H9 (cell line): Measurements from ENCODE around the gene KCNAB2. TPM values are rescaled to one million over a fixed set of nuclear protein-coding genes. Genes with fewer than 3 reads are reported as not detected.

ENCODE experiments used
- DNase-seq: peaks from one replicate; pipeline ENCODE4 v3.0.0-alpha.2; 2017
- H2AFZ ChIP-seq: one replicate; pipeline ENCODE4 v1.6.1; 2013; ENCODE audit warnings: mild to moderate bottlenecking, low read length, control low read depth, moderate library complexity
- H2AK5ac ChIP-seq: 2 replicates; pipeline ENCODE4 v1.6.1; 2013; ENCODE audit warnings: low read length, control low read depth, mixed read lengths; ENCODE audit not compliant: insufficient read length
- H2BK120ac ChIP-seq: one replicate; pipeline ENCODE4 v1.6.1; 2013; ENCODE audit warnings: low read depth, mild to moderate bottlenecking, low read length, control low read depth, inconsistent platforms; ENCODE audit not compliant: poor library complexity, severe bottlenecking
- H2BK12ac ChIP-seq: 2 replicates; pipeline ENCODE4 v1.6.1; 2013; ENCODE audit warnings: low read length, control low read depth, mixed read lengths, low read depth; ENCODE audit not compliant: insufficient read length
- H2BK15ac ChIP-seq: 2 replicates; pipeline ENCODE4 v1.6.1; 2013; ENCODE audit warnings: low read depth, low read length, control low read depth
- H2BK20ac ChIP-seq: one replicate; pipeline ENCODE4 v1.6.1; 2013; ENCODE audit warnings: low read depth, mild to moderate bottlenecking, low read length, control low read depth, inconsistent platforms; ENCODE audit not compliant: poor library complexity, severe bottlenecking
- H2BK5ac ChIP-seq: 2 replicates; pipeline ENCODE4 v1.6.1; 2013; ENCODE audit warnings: low read length, control low read depth, mixed read lengths; ENCODE audit not compliant: insufficient read length
- H3K14ac ChIP-seq: 2 replicates; pipeline ENCODE4 v1.6.1; 2013; ENCODE audit warnings: low read length, control low read depth; ENCODE audit not compliant: insufficient read depth
- H3K18ac ChIP-seq: 2 replicates; pipeline ENCODE4 v1.6.1; 2013; ENCODE audit warnings: low read depth, mild to moderate bottlenecking, mixed read lengths, low read length, control low read depth; ENCODE audit not compliant: insufficient read length
- H3K23ac ChIP-seq: 2 replicates; pipeline ENCODE4 v1.6.1; 2013; ENCODE audit warnings: low read length, control low read depth, mixed read lengths, low read depth; ENCODE audit not compliant: insufficient read length
- H3K23me2 ChIP-seq: 2 replicates; pipeline ENCODE4 v1.6.1; 2013; ENCODE audit warnings: low read depth, mild to moderate bottlenecking, mixed read lengths, low read length, control low read depth; ENCODE audit not compliant: insufficient read length, poor library complexity, severe bottlenecking
- H3K27ac ChIP-seq: 2 replicates; pipeline ENCODE4 v1.5.1; 2013; ENCODE audit warnings: low read length, control low read depth, mixed read lengths, low read depth; ENCODE audit not compliant: insufficient read length
- H3K27me3 ChIP-seq: 2 replicates; pipeline ENCODE4 v1.6.1; 2013; ENCODE audit warnings: low read length, control low read depth, inconsistent platforms; ENCODE audit not compliant: insufficient read depth
- H3K4ac ChIP-seq: 2 replicates; pipeline ENCODE4 v1.6.1; 2013; ENCODE audit warnings: low read depth, mild to moderate bottlenecking, control low read depth, inconsistent platforms, low read length, moderate library complexity
- H3K4me1 ChIP-seq: 2 replicates; pipeline ENCODE4 v1.6.1; 2013; ENCODE audit warnings: low read length, control low read depth, inconsistent platforms; ENCODE audit not compliant: insufficient read depth
- H3K4me2 ChIP-seq: 2 replicates; pipeline ENCODE4 v1.6.1; 2013; ENCODE audit warnings: low read length, control low read depth, mixed read lengths; ENCODE audit not compliant: insufficient read length, insufficient read depth
- H3K56ac ChIP-seq: 2 replicates; pipeline ENCODE4 v1.6.1; 2013; ENCODE audit warnings: low read depth, mild to moderate bottlenecking, mixed read lengths, low read length, control low read depth; ENCODE audit not compliant: insufficient read length
- H3K79me1 ChIP-seq: 2 replicates; pipeline ENCODE4 v1.6.1; 2013; ENCODE audit warnings: low read depth, mild to moderate bottlenecking, moderate library complexity, low read length, control low read depth, inconsistent platforms; ENCODE audit not compliant: insufficient read depth, poor library complexity, severe bottlenecking
- H3K79me2 ChIP-seq: 2 replicates; pipeline ENCODE4 v1.6.1; 2013; ENCODE audit warnings: low read length, control low read depth, inconsistent platforms; ENCODE audit not compliant: insufficient read depth
- H3K9ac ChIP-seq: 2 replicates; pipeline ENCODE4 v1.6.1; 2013; ENCODE audit warnings: low read length, control low read depth, mixed read lengths; ENCODE audit not compliant: insufficient read length; ENCODE audit errors: extremely low read depth
- H3K9me3 ChIP-seq: one replicate; pipeline ENCODE4 v1.6.1; 2013; ENCODE audit warnings: low read depth, low read length, inconsistent platforms; ENCODE audit not compliant: control insufficient read depth
- H3T11ph ChIP-seq: one replicate; pipeline ENCODE4 v1.6.1; 2013; ENCODE audit warnings: mild to moderate bottlenecking, low read length, control low read depth, inconsistent platforms
- H4K20me1 ChIP-seq: one replicate; pipeline ENCODE4 v1.6.1; 2013; ENCODE audit not compliant: control insufficient read depth, insufficient read length, insufficient read depth
- H4K5ac ChIP-seq: 2 replicates; pipeline ENCODE4 v1.6.1; 2013; ENCODE audit warnings: low read depth, mild to moderate bottlenecking, mixed read lengths, low read length, control low read depth; ENCODE audit not compliant: insufficient read length
- H4K8ac ChIP-seq: replicated peaks from 2 replicates; pipeline ENCODE4 v1.6.1; 2013; ENCODE audit warnings: low read length, control low read depth, mixed read lengths, low read depth; ENCODE audit not compliant: insufficient read length
- H4K91ac ChIP-seq: 2 replicates; pipeline ENCODE4 v1.6.1; 2013; ENCODE audit warnings: low read depth, mild to moderate bottlenecking, moderate library complexity, mixed read lengths, low read length, control low read depth; ENCODE audit not compliant: insufficient read length
- H3K27ac Mint-ChIP-seq, 3 experiments: 2 replicates in 2 of 3; 3 replicates in 1 of 3; pipeline ENCODE4 v1.8.0; 2020 to 2021; ENCODE audit warnings: mixed read lengths in 3 of 3, mild to moderate bottlenecking in 1 of 3, moderate library complexity in 1 of 3
- H3K27me3 Mint-ChIP-seq: 2 replicates; pipeline ENCODE4 v1.8.0; 2021; ENCODE audit warnings: low read depth, mild to moderate bottlenecking, moderate library complexity, mixed read lengths
- H3K36me3 Mint-ChIP-seq, 3 experiments: 2 replicates in 2 of 3; 3 replicates in 1 of 3; pipeline ENCODE4 v1.8.0; 2020 to 2021; ENCODE audit warnings: low read depth in 3 of 3, mixed read lengths in 3 of 3; ENCODE audit not compliant: insufficient read depth in 1 of 3
- H3K4me1 Mint-ChIP-seq, 2 experiments: 2 replicates each; pipeline ENCODE4 v1.8.0; 2020; ENCODE audit warnings: mixed read lengths in 2 of 2
- H3K4me3 Mint-ChIP-seq, 2 experiments: 2 replicates in 1 of 2; 3 replicates in 1 of 2; pipeline ENCODE4 v1.8.0; 2020 to 2021; ENCODE audit warnings: mild to moderate bottlenecking in 2 of 2, mixed read lengths in 2 of 2, moderate library complexity in 1 of 2
- H3K9me3 Mint-ChIP-seq, 2 experiments: 2 replicates in 1 of 2; 3 replicates in 1 of 2; pipeline ENCODE4 v1.8.0; 2020; ENCODE audit warnings: mild to moderate bottlenecking in 2 of 2, mixed read lengths in 2 of 2, moderate library complexity in 1 of 2
- CTCF ChIP-seq: fragments of 200-600 bp; sonication (generic); conservative IDR thresholded peaks from 3 replicates; pipeline ENCODE4 v1.8.0; 2021; ENCODE audit warnings: antibody characterized with exemption, mild to moderate bottlenecking
- WGBS: extraction: QIAGEN DNeasy Blood & Tissue Kit; methylation state at CpG from one replicate; pipeline ENCODE4 v1.1.7; 2013; ENCODE audit warnings: missing lambda C conversion rate, low lambda C conversion rate, mixed read lengths; ENCODE audit not compliant: insufficient read length; ENCODE audit errors: extremely low coverage; 5-methylcytosine and 5-hydroxymethylcytosine counted together
- total RNA-seq: library from RNA; stranded (reverse); gene quantifications from 2 replicates; pipeline ENCODE4 v1.2.1, GENCODE V29; 2021

KCNAB2 gene
- total RNA-seq, 1 experiment from 2014 or later, result 8.3 TPM

GRCh38 chr1:6130036-6130435 lies 84.3 kb downstream of the KCNAB2 start:
- H4K91ac ChIP-seq, result no peak overlapping the region
- H4K5ac ChIP-seq, result no peak overlapping the region
- H3K4me1 ChIP-seq, result peaks cover 3% of the 10 kb centered on the region; the same call in 1 of the 2 replicates
- no peaks in the 10 kb centered on the region for H3K79me2 ChIP-seq
- no peak overlapping the region for H3K27ac ChIP-seq
- H2BK20ac ChIP-seq, result no peak overlapping the region
- no peak overlapping the region for H2BK120ac ChIP-seq
- H3K79me1 ChIP-seq, result no peaks in the 10 kb centered on the region
- no peak overlapping the region for H3K4me3 Mint-ChIP-seq
- H3K9me3 ChIP-seq, result no peaks in the 10 kb centered on the region
- no CpG with 5 or more reads among the region's 11 CpGs for WGBS
- H3K36me3 Mint-ChIP-seq, result peaks cover 0 to 5% (median 0%) of the 10 kb centered on the region in 3 experiments; a peak in 4 of 7 replicates
- no peak overlapping the region for H2BK15ac ChIP-seq
- H2AFZ ChIP-seq, result no peak overlapping the region
- peaks cover 62% of the 10 kb centered on the region for H3K27me3 Mint-ChIP-seq
- no peaks in the 10 kb centered on the region for H4K20me1 ChIP-seq
- H3K23ac ChIP-seq, result no peak overlapping the region
- no peak overlapping the region for H3K4ac ChIP-seq
- no peak for TF ChIP-seq CTCF
- peaks cover 3 to 11% of the 10 kb centered on the region in 2 experiments; a peak in 3 of 4 replicates for H3K4me1 Mint-ChIP-seq
- no peak overlapping the region for H3K56ac ChIP-seq
- H3K14ac ChIP-seq, result no peak overlapping the region
- no peaks in the 10 kb centered on the region for H3K23me2 ChIP-seq
- H2BK12ac ChIP-seq, result no peak overlapping the region
- H3K9ac ChIP-seq, result no peak overlapping the region
- H3K27ac Mint-ChIP-seq, result no peak overlapping the region
- no peak overlapping the region for H2AK5ac ChIP-seq
- H3T11ph ChIP-seq, result no peak overlapping the region
- DNase-seq, result no peak
- H3K4me2 ChIP-seq, result no peak overlapping the region
- H3K18ac ChIP-seq, result no peak overlapping the region
- H4K8ac ChIP-seq, result no peak overlapping the region
- no peak overlapping the region for H2BK5ac ChIP-seq
- peaks cover 9% of the 10 kb centered on the region in 2 experiments for H3K9me3 Mint-ChIP-seq
- peaks cover 2% of the 10 kb centered on the region; the same call in 1 of the 2 replicates for H3K27me3 ChIP-seq
